Fibroblast of the aortic adventitia (primary cell): ENCODE results near the gene MBD6. TPM values are rescaled to one million over a fixed set of nuclear protein-coding genes. Genes with fewer than 3 reads are reported as not detected.
"Not testable (repeated sequence)": the region's sequence is repeated elsewhere in the genome, so short reads cannot be mapped to it uniquely, and the experiment has no call there.

ENCODE experiments used
- DNase-seq: peaks from one replicate; pipeline ENCODE4 v3.0.0-alpha.2; 2010; ENCODE audit warnings: low read depth
- H3K4me3 ChIP-seq: 2 replicates; pipeline ENCODE4 v1.5.1; 2011; ENCODE audit warnings: low read depth, mild to moderate bottlenecking, control low read depth, low read length, moderate library complexity
- total RNA-seq: library from RNA; depleted of rRNA; stranded (reverse); fragments of >200 nt; gene quantifications from 2 replicates; pipeline ENCODE4 v1.2.3, GENCODE V29; 2012; ENCODE audit warnings: low replicate concordance
- TF ChIP-seq, protein P1 (sequence below): IDR thresholded peaks from 2 replicates; pipeline ENCODE4 v1.5.1; 2011; ENCODE audit warnings: mild to moderate bottlenecking, low read length, control low read depth, inconsistent platforms; ENCODE audit not compliant: insufficient read depth

Gene MBD6
- total RNA-seq, 1 donor: 4.2 TPM

DNA sequence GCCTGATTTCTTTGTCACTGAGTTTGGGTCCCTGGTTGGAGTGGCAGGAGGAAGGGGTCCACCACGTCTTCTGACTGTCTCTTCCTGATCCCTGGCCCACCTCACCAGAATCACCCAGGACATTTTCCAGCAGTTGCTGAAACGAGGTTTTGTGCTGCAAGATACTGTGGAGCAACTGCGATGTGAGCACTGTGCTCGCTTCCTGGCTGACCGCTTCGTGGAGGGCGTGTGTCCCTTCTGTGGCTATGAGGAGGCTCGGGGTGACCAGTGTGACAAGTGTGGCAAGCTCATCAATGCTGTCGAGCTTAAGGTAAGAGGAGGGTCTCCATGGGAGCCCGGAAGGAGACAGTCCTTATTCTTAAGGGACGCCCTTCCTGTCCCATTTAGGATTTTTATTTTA is 22.4 kb upstream of the MBD6 start:
- H3K4me3 ChIP-seq: no peak overlapping the region
- DNase-seq: no peak
- TF ChIP-seq, protein P1, sequence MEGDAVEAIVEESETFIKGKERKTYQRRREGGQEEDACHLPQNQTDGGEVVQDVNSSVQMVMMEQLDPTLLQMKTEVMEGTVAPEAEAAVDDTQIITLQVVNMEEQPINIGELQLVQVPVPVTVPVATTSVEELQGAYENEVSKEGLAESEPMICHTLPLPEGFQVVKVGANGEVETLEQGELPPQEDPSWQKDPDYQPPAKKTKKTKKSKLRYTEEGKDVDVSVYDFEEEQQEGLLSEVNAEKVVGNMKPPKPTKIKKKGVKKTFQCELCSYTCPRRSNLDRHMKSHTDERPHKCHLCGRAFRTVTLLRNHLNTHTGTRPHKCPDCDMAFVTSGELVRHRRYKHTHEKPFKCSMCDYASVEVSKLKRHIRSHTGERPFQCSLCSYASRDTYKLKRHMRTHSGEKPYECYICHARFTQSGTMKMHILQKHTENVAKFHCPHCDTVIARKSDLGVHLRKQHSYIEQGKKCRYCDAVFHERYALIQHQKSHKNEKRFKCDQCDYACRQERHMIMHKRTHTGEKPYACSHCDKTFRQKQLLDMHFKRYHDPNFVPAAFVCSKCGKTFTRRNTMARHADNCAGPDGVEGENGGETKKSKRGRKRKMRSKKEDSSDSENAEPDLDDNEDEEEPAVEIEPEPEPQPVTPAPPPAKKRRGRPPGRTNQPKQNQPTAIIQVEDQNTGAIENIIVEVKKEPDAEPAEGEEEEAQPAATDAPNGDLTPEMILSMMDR: no peak

DNA sequence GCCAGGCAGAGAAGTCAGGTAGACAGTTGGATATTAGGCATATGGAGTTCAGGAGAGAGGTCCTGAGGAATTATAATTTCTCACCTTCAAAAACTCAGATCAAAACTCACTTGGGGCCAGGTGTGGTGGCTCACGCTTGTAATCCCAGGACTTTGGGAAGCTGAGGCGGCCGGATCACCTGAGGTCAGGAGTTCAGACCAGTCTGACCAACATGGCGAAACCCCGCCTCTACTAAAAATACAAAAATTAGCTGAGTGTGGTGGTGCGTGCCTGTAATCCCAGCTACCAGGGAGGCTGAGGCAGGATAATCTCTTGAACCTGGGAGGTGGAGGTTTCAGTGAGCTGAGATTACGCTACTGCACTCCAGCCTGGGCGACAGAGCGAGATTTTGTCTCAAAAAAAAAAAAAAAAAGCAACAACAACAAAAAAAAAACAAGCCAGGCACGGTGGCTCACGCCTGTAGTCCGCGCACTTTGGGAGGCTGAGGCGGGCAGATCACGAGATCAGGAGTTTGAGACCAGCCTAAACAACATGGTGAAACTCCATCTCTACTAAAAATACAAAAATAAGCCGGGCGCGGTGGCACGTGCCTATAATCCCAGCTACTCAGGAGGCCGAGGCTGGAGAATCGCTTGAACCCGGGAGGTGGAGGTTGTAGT is 20.2 kb upstream of the MBD6 start:
- not testable (repeated sequence) for H3K4me3 ChIP-seq, DNase-seq

DNA sequence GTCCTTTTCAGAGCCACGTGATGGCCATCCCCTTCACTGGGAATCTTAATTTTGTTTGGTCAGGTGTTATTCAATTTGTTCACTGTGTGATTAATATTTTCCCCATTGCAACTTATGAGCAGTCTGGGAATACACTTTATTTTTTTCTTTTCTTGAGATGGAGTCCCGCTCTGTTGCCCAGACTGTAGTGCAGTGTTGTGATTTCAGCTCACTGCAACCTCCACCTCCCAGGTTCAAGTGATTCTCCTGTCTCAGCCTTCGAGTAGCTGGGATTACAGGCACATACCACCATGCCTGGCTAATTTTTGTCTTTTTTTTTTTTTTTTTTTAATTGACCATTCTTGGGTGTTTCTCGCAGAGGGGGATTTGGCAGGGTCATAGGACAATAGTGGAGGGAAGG is 16.1 kb upstream of the MBD6 start:
- not testable (repeated sequence) for H3K4me3 ChIP-seq, DNase-seq

DNA sequence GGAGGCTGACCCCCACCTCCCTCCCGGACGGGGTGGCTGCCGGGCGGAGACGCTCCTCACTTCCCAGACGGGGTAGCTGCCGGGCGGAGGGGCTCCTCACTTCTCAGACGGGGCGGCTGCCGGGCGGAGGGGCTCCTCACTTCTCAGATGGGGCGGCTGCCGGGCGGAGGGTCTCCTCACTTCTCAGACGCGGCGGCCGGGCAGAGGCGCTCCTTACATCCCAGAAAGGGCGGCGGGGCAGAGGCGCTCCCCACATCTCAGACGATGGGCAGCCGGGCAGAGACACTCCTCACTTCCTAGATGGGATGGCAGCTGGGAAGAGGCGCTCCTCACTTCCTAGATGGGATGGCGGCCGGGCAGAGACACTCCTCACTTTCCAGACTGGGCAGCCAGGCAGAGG is 14.8 kb upstream of the MBD6 start:
- H3K4me3 ChIP-seq, DNase-seq: not testable (repeated sequence)

DNA sequence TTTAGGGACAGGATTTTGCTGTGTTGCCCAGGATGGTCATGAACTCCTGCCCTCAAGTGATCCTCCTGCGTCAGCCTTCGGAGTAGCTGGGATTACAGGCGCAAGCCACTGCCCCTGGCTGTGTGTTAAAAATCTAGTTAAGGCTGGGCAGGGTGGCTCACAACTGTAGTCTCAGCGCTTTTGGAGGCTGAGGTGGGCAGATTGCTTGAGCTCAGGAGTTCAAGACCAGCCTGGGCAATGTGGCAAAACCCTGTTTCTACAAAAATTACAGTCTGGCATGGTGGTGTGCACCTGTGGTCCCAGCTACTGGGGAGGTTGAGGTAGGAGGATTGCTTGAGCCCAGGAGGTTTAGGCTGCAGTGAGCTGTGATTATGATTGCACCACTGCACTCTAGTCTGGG is 11.5 kb upstream of the MBD6 start:
- H3K4me3 ChIP-seq: no peak overlapping the region
- DNase-seq: no peak
- TF ChIP-seq, protein P1: no peak

DNA sequence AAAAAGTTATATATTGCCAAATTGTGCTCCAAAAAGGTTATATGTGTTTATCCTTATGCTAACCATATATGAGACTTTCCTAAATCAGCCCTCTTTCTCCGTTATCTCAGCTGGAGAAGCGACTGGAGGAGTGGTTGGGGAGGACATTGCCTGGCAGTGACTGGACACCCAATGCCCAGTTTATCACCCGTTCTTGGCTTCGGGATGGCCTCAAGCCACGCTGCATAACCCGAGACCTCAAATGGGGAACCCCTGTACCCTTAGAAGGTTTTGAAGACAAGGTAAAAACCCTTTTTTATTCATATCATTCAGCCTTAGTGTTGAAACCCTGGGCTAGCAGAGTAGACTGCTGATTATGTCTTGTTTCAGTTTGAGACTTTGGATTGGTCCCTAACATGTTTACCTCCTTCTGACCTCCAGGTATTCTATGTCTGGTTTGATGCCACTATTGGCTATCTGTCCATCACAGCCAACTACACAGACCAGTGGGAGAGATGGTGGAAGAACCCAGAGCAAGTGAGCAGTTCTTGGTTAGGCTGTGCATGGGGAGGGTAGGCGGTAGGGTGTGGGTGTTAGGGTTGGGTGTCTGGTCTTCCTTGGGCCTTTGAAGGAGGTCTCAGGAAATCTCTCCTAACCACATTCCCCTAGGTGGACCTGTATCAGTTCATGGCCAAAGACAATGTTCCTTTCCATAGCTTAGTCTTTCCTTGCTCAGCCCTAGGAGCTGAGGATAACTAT is 10.9 kb upstream of the MBD6 start:
- no peak for DNase-seq
- H3K4me3 ChIP-seq: no peak overlapping the region
- TF ChIP-seq, protein P1: no peak

DNA sequence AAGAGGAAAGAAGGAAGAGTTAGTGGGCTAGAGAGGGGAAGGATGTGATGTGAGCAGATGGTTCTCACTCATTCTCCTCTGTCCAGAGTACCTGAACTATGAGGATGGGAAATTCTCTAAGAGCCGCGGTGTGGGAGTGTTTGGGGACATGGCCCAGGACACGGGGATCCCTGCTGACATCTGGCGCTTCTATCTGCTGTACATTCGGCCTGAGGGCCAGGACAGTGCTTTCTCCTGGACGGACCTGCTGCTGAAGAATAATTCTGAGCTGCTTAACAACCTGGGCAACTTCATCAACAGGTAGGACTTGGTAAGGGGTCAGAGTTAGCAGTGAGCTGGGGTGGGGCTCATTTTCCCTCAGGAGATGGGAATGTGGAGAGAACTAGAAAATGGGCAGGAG is 10.0 kb upstream of the MBD6 start:
- TF ChIP-seq, protein P1: no peak
- no peak for DNase-seq
- no peak overlapping the region for H3K4me3 ChIP-seq

DNA sequence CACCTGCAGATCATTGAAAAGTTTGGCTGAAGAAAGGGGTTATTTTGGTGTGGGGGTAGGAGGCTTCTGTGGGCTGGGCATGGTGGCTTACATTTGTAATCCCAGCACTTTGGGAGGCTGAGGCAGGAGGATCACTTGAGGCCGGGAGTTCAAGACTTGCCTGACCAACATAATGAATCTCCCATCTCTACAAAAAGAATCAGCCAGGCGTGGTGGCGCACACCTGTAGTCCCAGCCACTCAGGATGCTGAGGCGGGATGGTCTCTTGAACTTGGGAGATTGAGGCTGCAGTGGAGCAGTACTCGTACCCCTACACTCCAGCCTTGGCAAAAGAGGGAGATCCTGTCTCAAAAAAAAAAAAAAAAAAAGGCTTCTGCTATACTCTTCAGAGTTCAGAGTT is 9.4 kb upstream of the MBD6 start:
- no peak for DNase-seq
- H3K4me3 ChIP-seq: no peak overlapping the region
- TF ChIP-seq, protein P1: no peak

DNA sequence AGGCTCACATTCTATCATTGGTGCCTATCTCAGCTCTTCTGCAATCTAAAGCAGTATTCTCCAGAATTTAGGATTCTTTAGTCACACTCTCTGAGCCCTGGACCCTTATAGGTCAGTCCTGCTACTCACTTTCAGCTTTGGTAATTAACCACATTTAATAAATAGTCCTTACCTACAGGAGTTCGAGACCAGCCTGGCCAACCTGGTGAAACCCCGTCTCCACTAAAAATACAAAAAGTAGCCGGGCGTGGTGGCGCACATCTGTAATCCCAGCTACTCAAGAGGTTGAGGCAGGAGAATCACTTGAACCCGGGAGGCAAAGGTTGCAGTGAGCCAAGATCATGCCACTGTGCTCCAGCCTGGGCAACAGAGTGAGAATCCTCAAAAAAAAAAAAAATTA is 8.9 kb upstream of the MBD6 start:
- DNase-seq, H3K4me3 ChIP-seq: not testable (repeated sequence)

DNA sequence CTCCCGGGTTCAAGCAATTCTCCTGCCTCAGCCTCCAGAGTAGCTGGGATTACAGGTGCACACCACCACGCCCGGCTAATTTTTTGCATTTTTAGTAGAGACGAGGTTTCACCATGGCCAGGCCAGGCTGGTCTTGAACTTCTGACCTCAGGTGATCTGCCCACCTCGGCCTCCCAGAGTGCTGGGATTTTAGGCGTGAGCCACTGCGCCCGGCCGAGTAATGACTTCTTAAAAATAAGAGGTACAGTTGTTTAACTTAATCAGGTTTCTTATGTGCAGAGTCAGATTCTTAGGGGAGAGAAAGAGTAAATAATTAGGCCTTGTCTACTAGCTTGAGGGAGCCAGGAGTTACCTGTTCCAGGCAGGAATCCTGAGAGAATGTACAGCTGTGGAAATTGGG is 8.4 kb upstream of the MBD6 start:
- H3K4me3 ChIP-seq, DNase-seq: not testable (repeated sequence)
